ENCODE data around the gene PCSK4.
"Not testable (repeated sequence)": the region's sequence is repeated elsewhere in the genome, so short reads cannot be mapped to it uniquely, and the experiment has no call there.

The PCSK4 gene

GRCh38 chr19:1521636-1522035, 31.5 kb upstream of the PCSK4 start:
- DNase-seq = no peak

GRCh38 chr19:1520203-1520780, 30.1 kb upstream of the PCSK4 start:
- no peak for DNase-seq

- not testable (repeated sequence) for DNase-seq
These were observed 29.7 kb upstream of the PCSK4 start for GRCh38 chr19:1519802-1520201.

GRCh38 chr19:1518471-1518870, 28.3 kb upstream of the PCSK4 start:
- no peak for DNase-seq

- DNase-seq = no peak
These were observed 26.2 kb upstream of the PCSK4 start for GRCh38 chr19:1516395-1516753.

GRCh38 chr19:1514986-1515721, 25.0 kb upstream of the PCSK4 start:
- DNase-seq = no peak

- no peak for DNase-seq
These were observed 24.1 kb upstream of the PCSK4 start for GRCh38 chr19:1514295-1514661.

GRCh38 chr19:1513499-1514294, 23.5 kb upstream of the PCSK4 start:
- no peak for DNase-seq

GRCh38 chr19:1512671-1513498, 22.7 kb upstream of the PCSK4 start, which contains the start of gene ADAMTSL5:
ADAMTSL5 (minus strand) TSS chr19:1513019; CDS start chr19:1510943, 2,076 bp downstream.
- DNase-seq = no peak

GRCh38 chr19:1511318-1512317, 21.5 kb upstream of the PCSK4 start:
- DNase-seq = no peak

- no peak for DNase-seq
These were observed 20.7 kb upstream of the PCSK4 start for GRCh38 chr19:1510807-1511206.

- DNase-seq = no peak
These were observed 20.3 kb upstream of the PCSK4 start for GRCh38 chr19:1510442-1510806.

GRCh38 chr19:1509602-1510441, 19.7 kb upstream of the PCSK4 start:
- no peak for DNase-seq

GRCh38 chr19:1508507-1508856, 18.3 kb upstream of the PCSK4 start:
- no peak for DNase-seq

GRCh38 chr19:1507763-1508506, 17.8 kb upstream of the PCSK4 start:
- DNase-seq = peak; percentile 96

GRCh38 chr19:1507192-1507660, 17.1 kb upstream of the PCSK4 start:
- no peak for DNase-seq

- DNase-seq = no peak
These were observed 16.1 kb upstream of the PCSK4 start for GRCh38 chr19:1505991-1506881.

GRCh38 chr19:1505012-1505411, 14.9 kb upstream of the PCSK4 start:
- DNase-seq = no peak

Measured in DMS79 treated with DMSO at 0.1 percent for 48 hours (cell line).